ENCODE measurements around the gene ADAMTSL2.

DNA sequence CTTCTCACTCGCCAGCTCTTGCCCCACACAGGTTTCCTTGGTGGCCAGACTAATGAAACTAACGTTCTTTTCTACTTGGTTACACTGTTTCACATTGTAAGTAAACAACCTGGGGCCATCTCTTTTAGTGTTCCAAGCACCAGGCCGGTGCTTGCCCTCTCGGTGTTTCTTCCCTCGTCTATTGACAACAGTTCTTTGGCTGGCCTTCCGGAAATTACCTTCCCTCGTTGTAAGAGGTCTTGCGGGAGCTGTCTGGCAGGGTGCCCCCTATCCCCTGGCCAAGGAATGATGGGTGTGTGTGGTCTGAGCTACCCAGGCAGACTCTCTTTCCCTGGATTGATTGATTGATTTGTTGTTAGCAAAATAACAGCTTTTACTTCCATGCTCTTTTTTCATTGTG lies 8.8 kb upstream of the ADAMTSL2 start:
- TF ChIP-seq, protein P1, sequence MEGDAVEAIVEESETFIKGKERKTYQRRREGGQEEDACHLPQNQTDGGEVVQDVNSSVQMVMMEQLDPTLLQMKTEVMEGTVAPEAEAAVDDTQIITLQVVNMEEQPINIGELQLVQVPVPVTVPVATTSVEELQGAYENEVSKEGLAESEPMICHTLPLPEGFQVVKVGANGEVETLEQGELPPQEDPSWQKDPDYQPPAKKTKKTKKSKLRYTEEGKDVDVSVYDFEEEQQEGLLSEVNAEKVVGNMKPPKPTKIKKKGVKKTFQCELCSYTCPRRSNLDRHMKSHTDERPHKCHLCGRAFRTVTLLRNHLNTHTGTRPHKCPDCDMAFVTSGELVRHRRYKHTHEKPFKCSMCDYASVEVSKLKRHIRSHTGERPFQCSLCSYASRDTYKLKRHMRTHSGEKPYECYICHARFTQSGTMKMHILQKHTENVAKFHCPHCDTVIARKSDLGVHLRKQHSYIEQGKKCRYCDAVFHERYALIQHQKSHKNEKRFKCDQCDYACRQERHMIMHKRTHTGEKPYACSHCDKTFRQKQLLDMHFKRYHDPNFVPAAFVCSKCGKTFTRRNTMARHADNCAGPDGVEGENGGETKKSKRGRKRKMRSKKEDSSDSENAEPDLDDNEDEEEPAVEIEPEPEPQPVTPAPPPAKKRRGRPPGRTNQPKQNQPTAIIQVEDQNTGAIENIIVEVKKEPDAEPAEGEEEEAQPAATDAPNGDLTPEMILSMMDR (IDR thresholded peaks at IDR 0.05; ENCODE audit: low read depth, low read length, missing input control) = no peak
- TF ChIP-seq, protein P2, sequence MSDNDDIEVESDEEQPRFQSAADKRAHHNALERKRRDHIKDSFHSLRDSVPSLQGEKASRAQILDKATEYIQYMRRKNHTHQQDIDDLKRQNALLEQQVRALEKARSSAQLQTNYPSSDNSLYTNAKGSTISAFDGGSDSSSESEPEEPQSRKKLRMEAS (IDR thresholded peaks at IDR 0.05) = no peak
- TF ChIP-seq TAF1 (conservative IDR thresholded peaks at IDR 0.05) (no peak), RAD21 (IDR thresholded peaks at IDR 0.05) (no peak), RXRA (IDR thresholded peaks at IDR 0.05) (peak in 1 of 2 donors; percentile 44)
- TF ChIP-seq, protein P3, sequence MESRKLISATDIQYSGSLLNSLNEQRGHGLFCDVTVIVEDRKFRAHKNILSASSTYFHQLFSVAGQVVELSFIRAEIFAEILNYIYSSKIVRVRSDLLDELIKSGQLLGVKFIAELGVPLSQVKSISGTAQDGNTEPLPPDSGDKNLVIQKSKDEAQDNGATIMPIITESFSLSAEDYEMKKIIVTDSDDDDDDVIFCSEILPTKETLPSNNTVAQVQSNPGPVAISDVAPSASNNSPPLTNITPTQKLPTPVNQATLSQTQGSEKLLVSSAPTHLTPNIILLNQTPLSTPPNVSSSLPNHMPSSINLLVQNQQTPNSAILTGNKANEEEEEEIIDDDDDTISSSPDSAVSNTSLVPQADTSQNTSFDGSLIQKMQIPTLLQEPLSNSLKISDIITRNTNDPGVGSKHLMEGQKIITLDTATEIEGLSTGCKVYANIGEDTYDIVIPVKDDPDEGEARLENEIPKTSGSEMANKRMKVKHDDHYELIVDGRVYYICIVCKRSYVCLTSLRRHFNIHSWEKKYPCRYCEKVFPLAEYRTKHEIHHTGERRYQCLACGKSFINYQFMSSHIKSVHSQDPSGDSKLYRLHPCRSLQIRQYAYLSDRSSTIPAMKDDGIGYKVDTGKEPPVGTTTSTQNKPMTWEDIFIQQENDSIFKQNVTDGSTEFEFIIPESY (IDR thresholded peaks at IDR 0.05) = no peak
- TF ChIP-seq, protein P4, sequence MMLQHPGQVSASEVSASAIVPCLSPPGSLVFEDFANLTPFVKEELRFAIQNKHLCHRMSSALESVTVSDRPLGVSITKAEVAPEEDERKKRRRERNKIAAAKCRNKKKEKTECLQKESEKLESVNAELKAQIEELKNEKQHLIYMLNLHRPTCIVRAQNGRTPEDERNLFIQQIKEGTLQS (IDR thresholded peaks at IDR 0.05) = no peak
